A549 (cell line): ENCODE data around the gene SUMO2. TPM values are rescaled to one million over a fixed set of nuclear protein-coding genes. Genes with fewer than 3 reads are reported as not detected.

Experiments
- ATAC-seq, 2 experiments: fragments of 200-7000 bp in 1 of 2; fragments of >200 bp in 1 of 2; cut with Nextera tagmentation in 1 of 2; cut with Tn5 transposase in 1 of 2; 3 replicates each; pipeline versions ENCODE4 v1.8.0 to v1.9.1; 2018 to 2020; ENCODE audit warnings: mild to moderate bottlenecking in 1 of 2, moderate library complexity in 1 of 2
- CTCF ChIA-PET: fragments of 300-600 bp; sonication (Branson Sonifier 250); formaldehyde crosslinking; extraction: SDS; loops from one replicate; lab custom pipeline; 2021; ENCODE audit warnings: antibody characterized with exemption, inconsistent platforms; lab: Yijun Ruan, JAX
- POLR2A ChIA-PET: fragments of 350-600 bp; formaldehyde crosslinking; extraction: SDS; loops from one replicate; lab custom pipeline; 2021; ENCODE audit warnings: antibody characterized with exemption, inconsistent platforms; lab: Yijun Ruan, JAX
- DNase-seq, 2 experiments: peaks; one replicate each; pipeline versions ENCODE4 v3.0.0 to v3.0.0-alpha.2; 2011 to 2016; ENCODE audit warnings: low read depth in 1 of 2, low spot score in 1 of 2
- FAIRE-seq: peaks from 2 replicates; lab custom pipeline; 2011; peaks lifted over from hg19 to GRCh38; lab: Jason Lieb, UNC
- H3K27ac ChIP-seq, 2 experiments: fragments of >200 bp; sonication (Bioruptor Twin); formaldehyde crosslinking; 3 replicates each; pipeline ENCODE4 v1.5.1; 2016 to 2017
- H3K4me1 ChIP-seq: fragments of >200 bp; sonication (Bioruptor Twin); formaldehyde crosslinking; 3 replicates; pipeline ENCODE4 v1.6.1; 2016
- H3K4me2 ChIP-seq: fragments of >200 bp; sonication (Bioruptor Twin); formaldehyde crosslinking; 3 replicates; pipeline ENCODE4 v1.6.1; 2016
- H3K4me3 ChIP-seq: fragments of >200 bp; sonication (Bioruptor Twin); formaldehyde crosslinking; 3 replicates; pipeline ENCODE4 v1.5.1; 2016
- H3K9me3 ChIP-seq: fragments of >200 bp; sonication (Bioruptor Twin); formaldehyde crosslinking; 3 replicates; pipeline ENCODE4 v1.6.1; 2016
- BHLHE40 ChIP-seq: IDR thresholded peaks from 2 replicates; pipeline ENCODE4 v1.6.1; 2012; ENCODE audit warnings: low read depth, low read length, inconsistent platforms
- CBX2 ChIP-seq: fragments of 200-600 bp; sonication (generic); IDR thresholded peaks from 2 replicates; pipeline ENCODE4 v1.6.1; 2016; ENCODE audit warnings: low read depth, mild to moderate bottlenecking, borderline replicate concordance
- CBX8 ChIP-seq: fragments of 200-600 bp; sonication (generic); IDR thresholded peaks from 2 replicates; pipeline ENCODE4 v1.6.1; 2016
- CEBPB ChIP-seq, 2 experiments: fragments of >200 bp in 1 of 2; sonication (Bioruptor Twin) in 1 of 2; formaldehyde crosslinking in 1 of 2; IDR thresholded peaks; 2 replicates each; pipeline ENCODE4 v1.6.1; 2012 to 2016
- CHD2 ChIP-seq: fragments of 150-350 bp; IDR thresholded peaks from 2 replicates; pipeline ENCODE4 v1.6.1; 2014; ENCODE audit warnings: low read length; ENCODE audit not compliant: partially characterized antibody
- CTCF ChIP-seq: fragments of >200 bp; sonication (Bioruptor Twin); formaldehyde crosslinking; IDR thresholded peaks from 3 replicates; pipeline ENCODE4 v1.5.1; 2016
- E2F6 ChIP-seq: IDR thresholded peaks from 2 replicates; pipeline ENCODE4 v1.6.1; 2012; ENCODE audit warnings: low read depth, borderline replicate concordance
- EHF ChIP-seq: fragments of 250-450 bp; sonication (Bioruptor Pico); IDR thresholded peaks from 2 replicates; pipeline ENCODE4 v1.5.0; 2020; ENCODE audit warnings: mild to moderate bottlenecking
- EHMT2 ChIP-seq: fragments of 200-600 bp; sonication (generic); IDR thresholded peaks from 2 replicates; pipeline ENCODE4 v1.6.1; 2016; ENCODE audit warnings: antibody characterized with exemption, low read depth, mild to moderate bottlenecking, moderate library complexity
- EP300 ChIP-seq, 2 experiments: fragments of >200 bp; sonication (Bioruptor Twin); formaldehyde crosslinking; IDR thresholded peaks; 2 replicates in 1 of 2; 3 replicates in 1 of 2; pipeline ENCODE4 v1.6.1; 2016 to 2017
- ESRRA ChIP-seq: fragments of 150-350 bp; IDR thresholded peaks from 2 replicates; pipeline ENCODE4 v1.6.1; 2014; ENCODE audit warnings: mild to moderate bottlenecking, low read length, borderline replicate concordance
- FOSB ChIP-seq: fragments of 250-450 bp; sonication (Bioruptor Pico); IDR thresholded peaks from 2 replicates; pipeline ENCODE4 v1.5.0; 2020; ENCODE audit warnings: mild to moderate bottlenecking, moderate library complexity
- FOSL2 ChIP-seq, 2 experiments: fragments of 450-650 bp in 1 of 2; fragments of >200 bp in 1 of 2; sonication (Bioruptor Twin) in 1 of 2; formaldehyde crosslinking; IDR thresholded peaks; 2 replicates each; pipeline versions ENCODE4 v1.5.0 to v1.6.1; 2016 to 2020; ENCODE audit warnings: mild to moderate bottlenecking in 1 of 2, moderate library complexity in 1 of 2
- FOXS1 ChIP-seq: fragments of 250-450 bp; sonication (Bioruptor Pico); IDR thresholded peaks from 2 replicates; pipeline ENCODE4 v1.5.0; 2020; ENCODE audit warnings: mild to moderate bottlenecking, moderate library complexity
- GATA3 ChIP-seq: IDR thresholded peaks from 2 replicates; pipeline ENCODE4 v1.6.1; 2012; ENCODE audit warnings: borderline replicate concordance
- HDAC2 ChIP-seq: fragments of 200-600 bp; sonication (generic); IDR thresholded peaks from 2 replicates; pipeline ENCODE4 v1.6.1; 2016
- HES2 ChIP-seq: fragments of >200 bp; sonication (Bioruptor Twin); formaldehyde crosslinking; IDR thresholded peaks from 2 replicates; pipeline ENCODE4 v1.6.1; 2016
- HMGXB4 ChIP-seq: fragments of 250-450 bp; sonication (Bioruptor Pico); IDR thresholded peaks from 2 replicates; pipeline ENCODE4 v1.5.0; 2021; ENCODE audit warnings: mild to moderate bottlenecking, moderate library complexity, borderline replicate concordance
- HOXA7 ChIP-seq: fragments of 250-450 bp; sonication (Bioruptor Pico); IDR thresholded peaks from 2 replicates; pipeline ENCODE4 v1.5.0; 2020; ENCODE audit warnings: mild to moderate bottlenecking, moderate library complexity
- HOXB13 ChIP-seq: fragments of 250-450 bp; sonication (Bioruptor Pico); IDR thresholded peaks from 2 replicates; pipeline ENCODE4 v1.5.0; 2020; ENCODE audit warnings: low read depth, mild to moderate bottlenecking, moderate library complexity
- JUN ChIP-seq, 2 experiments: fragments of >200 bp; sonication (Bioruptor Twin); formaldehyde crosslinking; IDR thresholded peaks; 2 replicates in 1 of 2; 3 replicates in 1 of 2; pipeline ENCODE4 v1.6.1; 2016 to 2017
- KDM1A ChIP-seq: fragments of 200-600 bp; sonication (generic); IDR thresholded peaks from 2 replicates; pipeline ENCODE4 v1.6.1; 2016; ENCODE audit warnings: low read depth, mild to moderate bottlenecking
- MAFK ChIP-seq: fragments of 450-650 bp; IDR thresholded peaks from 2 replicates; pipeline ENCODE4 v1.6.1; 2014; ENCODE audit not compliant: partially characterized antibody
- MYC ChIP-seq: IDR thresholded peaks from 2 replicates; pipeline ENCODE4 v1.6.1; 2012; ENCODE audit warnings: mild to moderate bottlenecking, inconsistent platforms, low read length, improper control_type of control experiment, borderline replicate concordance
- NPAS2 ChIP-seq: fragments of 250-450 bp; sonication (Bioruptor Pico); IDR thresholded peaks from 2 replicates; pipeline ENCODE4 v1.8.0; 2022; ENCODE audit warnings: mild to moderate bottlenecking, moderate library complexity, borderline replicate concordance
- NR3C1 ChIP-seq: fragments of >200 bp; sonication (Bioruptor Twin); formaldehyde crosslinking; IDR thresholded peaks from 3 replicates; pipeline ENCODE4 v1.6.1; 2017
- PHF8 ChIP-seq: fragments of 200-600 bp; sonication (generic); IDR thresholded peaks from 2 replicates; pipeline ENCODE4 v1.6.1; 2016; ENCODE audit warnings: low read depth, mild to moderate bottlenecking, antibody characterized with exemption, moderate library complexity, borderline replicate concordance
- REST ChIP-seq: fragments of 200-600 bp; sonication (generic); IDR thresholded peaks from 2 replicates; pipeline ENCODE4 v1.6.1; 2016; ENCODE audit warnings: antibody characterized with exemption, mild to moderate bottlenecking, moderate library complexity
- TFCP2L1 ChIP-seq: fragments of 250-450 bp; sonication (Bioruptor Pico); IDR thresholded peaks from 2 replicates; pipeline ENCODE4 v1.5.0; 2021; ENCODE audit warnings: mild to moderate bottlenecking
- ZC3H11A ChIP-seq: fragments of 450-650 bp; IDR thresholded peaks from 2 replicates; pipeline ENCODE4 v1.6.1; 2014; ENCODE audit warnings: antibody characterized with exemption, mild to moderate bottlenecking
- ZFP36 ChIP-seq: fragments of 450-650 bp; IDR thresholded peaks from 2 replicates; pipeline ENCODE4 v1.6.1; 2014; ENCODE audit warnings: borderline replicate concordance; ENCODE audit not compliant: partially characterized antibody
- WGBS: methylation state at CpG from one replicate; pipeline ENCODE4 v1.1.6; 2017; ENCODE audit errors: missing lambda C conversion rate; 5-methylcytosine and 5-hydroxymethylcytosine counted together
- polyA minus RNA-seq: library from RNA; depleted of rRNA, polyadenylated mRNA; stranded (reverse); fragments of >200 nt; gene quantifications from 2 replicates; pipeline ENCODE4 v1.2.3, GENCODE V29; 2011; rRNA and poly(A)+ RNA removed
- polyA plus RNA-seq, 4 experiments: library from polyadenylated mRNA; depleted of rRNA in 3 of 4; stranded (reverse); fragments of >200 nt; fragmentation: RNase III in 1 of 4; extraction: RNeasy Plus Mini Kit Qiagen cat#74134 plus additional on column Dnase treatment in 1 of 4; gene quantifications; 2 replicates in 3 of 4; 3 replicates in 1 of 4; pipeline ENCODE4 v1.2.3, GENCODE V29; 2011 to 2017

SUMO2 gene
- polyA plus RNA-seq (2011; rRNA removed): 400 and 545 TPM in 2 replicates
- 90.1 and 91.1 TPM in 2 replicates for polyA plus RNA-seq (2012; cell fraction: cytosol; rRNA removed)
- 21.1 and 34.7 TPM in 2 replicates for polyA plus RNA-seq (2012; cell fraction: nucleus; rRNA removed)
- 452 to 573 TPM (median 525 TPM) in 3 replicates for polyA plus RNA-seq (2017; fragmentation: RNase III; extraction: RNeasy Plus Mini Kit Qiagen cat#74134 plus additional on column Dnase treatment)
- 119 and 127 TPM in 2 replicates for polyA minus RNA-seq

- ChIA-PET CTCF (interaction anchor here (0.8 to 11.6 kb wide), 9 partner anchors 11 to 97 kb away, joined by 3 to 178 read pairs (median 6); partner anchors contain the start of genes MIF4GD, NT5C and NUP85), POLR2A (interaction anchor here (0.8 to 1.4 kb wide), 5 partner anchors 9 to 59 kb away, joined by 3 to 10 read pairs (median 4); partner anchors contain the start of gene JPT1)
- Histone ChIP-seq H3K4me1 (peaks cover 15% of the 10 kb centered on the region; the same call in 2 of the 3 replicates), H3K27ac (peak within 1 kb of the TSS; percentile 93 to 98), H3K4me3 (peak within 1 kb of the TSS; percentile 96), H3K4me2 (peak within 1 kb of the TSS; percentile 88), H3K9me3 (no peaks in the 10 kb centered on the region)
- WGBS: 3% methylated on average over 28 of the region's 92 CpGs
- FAIRE-seq (no peak), ATAC-seq (peak; percentile 87 to 92), DNase-seq (peak; percentile 98)
- no peak for TF ChIP-seq ZC3H11A
- TF ChIP-seq TFCP2L1 (CRISPR knock-in tag): peak; percentile 78; the same call in 1 of the 2 replicates
- TF ChIP-seq HDAC2: no peak
- TF ChIP-seq HOXB13 (CRISPR knock-in tag): peak; percentile 99
- no peak for TF ChIP-seq HES2
- no peak for TF ChIP-seq FOSL2 (IDR thresholded peaks at IDR 0.05)
- no peak; the same call in 1 of the 2 replicates for TF ChIP-seq FOSL2 (CRISPR knock-in tag; IDR thresholded peaks at IDR 0.05)
- TF ChIP-seq JUN (IDR thresholded peaks at IDR 0.05): peak; percentile 84 to 97
- TF ChIP-seq EHMT2: no peak
- no peak for TF ChIP-seq BHLHE40
- TF ChIP-seq ESRRA: no peak
- peak; percentile 96 for TF ChIP-seq FOXS1 (CRISPR knock-in tag)
- TF ChIP-seq PHF8: peak; percentile 38
- TF ChIP-seq CHD2: no peak
- no peak for TF ChIP-seq FOSB (CRISPR knock-in tag)
- TF ChIP-seq KDM1A: no peak
- peak in 1 of 2 experiments; percentile 75; a peak in 1 of 4 replicates for TF ChIP-seq CEBPB (IDR thresholded peaks at IDR 0.05)
- no peak for TF ChIP-seq CTCF
- no peak for TF ChIP-seq HMGXB4 (CRISPR knock-in tag)
- no peak for TF ChIP-seq CBX8
- TF ChIP-seq NR3C1: no peak
- peak; percentile 97 for TF ChIP-seq EHF (CRISPR knock-in tag)
- TF ChIP-seq REST: no peak
- TF ChIP-seq GATA3: no peak
- no peak for TF ChIP-seq MYC
- TF ChIP-seq E2F6: peak; percentile 89; the same call in 1 of the 2 replicates
- no peak for TF ChIP-seq ZFP36
- peak; percentile 76; the same call in 1 of the 2 replicates for TF ChIP-seq HOXA7 (CRISPR knock-in tag)
- TF ChIP-seq EP300 (IDR thresholded peaks at IDR 0.05): no peak
- no peak for TF ChIP-seq MAFK
- peak; percentile 56; the same call in 1 of the 2 replicates for TF ChIP-seq NPAS2 (CRISPR knock-in tag)
- no peak for TF ChIP-seq CBX2
These were observed at the start of gene SUMO2 for GRCh38 chr17:75182569-75183436. TSS of gene SUMO2 (minus strand) at chr17:75182959. CDS start at chr17:75182834, 125 bp downstream.
